ENCODE data around the gene PLA2G2D. TPM values are rescaled to one million over a fixed set of nuclear protein-coding genes. Genes with fewer than 3 reads are reported as not detected.

The PLA2G2D gene
- total RNA-seq, 1 experiment from 2014 or later: not detected

- no peak overlapping the region for H2BK5ac ChIP-seq (ENCODE audit: insufficient read length, low read length)
- no peak overlapping the region for H2BK12ac ChIP-seq (ENCODE audit: insufficient read length, low read depth, low read length)
- TF ChIP-seq CTCF (conservative IDR thresholded peaks at IDR 0.05): no peak
- H3K14ac ChIP-seq (ENCODE audit: insufficient read depth, low read length): no peak overlapping the region
- H3K27ac ChIP-seq (ENCODE audit: insufficient read length, low read depth, low read length): no peak overlapping the region
- no peak overlapping the region for H4K5ac ChIP-seq (ENCODE audit: insufficient read length, low read depth, low read length)
- H3K79me2 ChIP-seq (ENCODE audit: insufficient read depth, low read length): no peaks in the 10 kb centered on the region
- no peak overlapping the region for H3K18ac ChIP-seq (ENCODE audit: insufficient read length, low read depth, low read length)
- no peaks in the 10 kb centered on the region for H3K79me1 ChIP-seq (ENCODE audit: insufficient read depth, low read depth, low read length, poor library complexity, severe bottlenecking)
- H3K4me3 Mint-ChIP-seq: no peak overlapping the region
- H2BK15ac ChIP-seq (ENCODE audit: low read depth, low read length): no peak overlapping the region
- peaks cover 0 to 4% of the 10 kb centered on the region in 2 experiments; a peak in 2 of 4 replicates for H3K4me1 Mint-ChIP-seq
- H3K23me2 ChIP-seq (ENCODE audit: insufficient read length, low read depth, low read length, poor library complexity, severe bottlenecking): no peaks in the 10 kb centered on the region
- H4K20me1 ChIP-seq (ENCODE audit: control insufficient read depth, insufficient read depth, insufficient read length): no peaks in the 10 kb centered on the region
- no peaks in the 10 kb centered on the region for H3K9me3 ChIP-seq (ENCODE audit: control insufficient read depth, low read depth, low read length)
- peak overlapping the region in 1 of 3 experiments; percentile 40; a peak in 1 of 7 replicates for H3K27ac Mint-ChIP-seq
- H2BK20ac ChIP-seq (ENCODE audit: low read depth, low read length, poor library complexity, severe bottlenecking): no peak overlapping the region
- H3K4me2 ChIP-seq (ENCODE audit: insufficient read depth, insufficient read length, low read length): no peak overlapping the region
- peaks cover 3% of the 10 kb centered on the region for H3K27me3 Mint-ChIP-seq (ENCODE audit: low read depth)
- no peak overlapping the region for H2BK120ac ChIP-seq (ENCODE audit: low read depth, low read length, poor library complexity, severe bottlenecking)
- H3T11ph ChIP-seq (ENCODE audit: low read length): no peak overlapping the region
- no peaks in the 10 kb centered on the region for H3K27me3 ChIP-seq (ENCODE audit: insufficient read depth, low read length)
- no peaks in the 10 kb centered on the region; a peak in 1 of 7 replicates for H3K36me3 Mint-ChIP-seq (ENCODE audit: insufficient read depth in 1 of 3, low read depth in 3 of 3)
- peaks cover 0 to 2% of the 10 kb centered on the region in 2 experiments; a peak in 1 of 5 replicates for H3K9me3 Mint-ChIP-seq
- no peak overlapping the region for H2AFZ ChIP-seq (ENCODE audit: low read length)
- H4K91ac ChIP-seq (ENCODE audit: insufficient read length, low read depth, low read length): no peak overlapping the region
- no peak overlapping the region for H3K9ac ChIP-seq (ENCODE audit: extremely low read depth, insufficient read length, low read length)
- H2AK5ac ChIP-seq (ENCODE audit: insufficient read length, low read length): no peak overlapping the region
- no peaks in the 10 kb centered on the region for H3K4me1 ChIP-seq (ENCODE audit: insufficient read depth, low read length)
- H3K4ac ChIP-seq (ENCODE audit: low read depth, low read length): no peak overlapping the region
- H4K8ac ChIP-seq (replicated peaks; ENCODE audit: insufficient read length, low read depth, low read length): no peak overlapping the region
- WGBS (ENCODE audit: extremely low coverage, insufficient read length, low lambda C conversion rate): no CpG with 5 or more reads among the region's 10 CpGs
- no peak overlapping the region for H3K56ac ChIP-seq (ENCODE audit: insufficient read length, low read depth, low read length)
- H3K23ac ChIP-seq (ENCODE audit: insufficient read length, low read depth, low read length): no peak overlapping the region
- DNase-seq: no peak
Measured at GRCh38 chr1:20083178-20083944, 36.0 kb downstream of the PLA2G2D start.

Measured in H9 (cell line).